ENCODE data around the gene B2M. TPM values are rescaled to one million over a fixed set of nuclear protein-coding genes. Genes with fewer than 3 reads are reported as not detected.
"Not testable (repeated sequence)": the region's sequence is repeated elsewhere in the genome, so short reads cannot be mapped to it uniquely, and the experiment has no call there.

The B2M gene
- polyA plus RNA-seq, 1 donor: 799 TPM

GRCh38 chr15:44720000-44720435 lies 8.7 kb downstream of the B2M start:
- DNase-seq: not testable (repeated sequence)

- DNase-seq: no peak
Observed at GRCh38 chr15:44720460-44721176, 9.3 kb downstream of the B2M start.

- DNase-seq: no peak
Observed at GRCh38 chr15:44722011-44722410, 10.7 kb downstream of the B2M start.

- no peak for DNase-seq
Observed at GRCh38 chr15:44726136-44726535, 14.8 kb downstream of the B2M start.

- DNase-seq: no peak
Observed at GRCh38 chr15:44726568-44727484, 15.5 kb downstream of the B2M start.

- DNase-seq: no peak
Observed at GRCh38 chr15:44727485-44728231, 16.3 kb downstream of the B2M start.

- DNase-seq: not testable (repeated sequence)
Observed at GRCh38 chr15:44728232-44728575, 16.9 kb downstream of the B2M start.

- DNase-seq: peak; percentile 98
Observed at GRCh38 chr15:44728576-44729407, 17.5 kb downstream of the B2M start.

- DNase-seq: no peak
Observed at GRCh38 chr15:44729408-44730127, 18.3 kb downstream of the B2M start.

- DNase-seq: no peak
Observed at GRCh38 chr15:44734839-44735481, 23.6 kb downstream of the B2M start.

GRCh38 chr15:44735482-44736180 lies 24.3 kb downstream of the B2M start:
- no peak for DNase-seq

- no peak for DNase-seq
Observed at GRCh38 chr15:44736181-44736765, 25.0 kb downstream of the B2M start, which contains the start of gene TRIM69. TRIM69 (plus strand) TSS chr15:44736528; CDS start chr15:44736705, 177 bp downstream.

- DNase-seq: no peak
Observed at GRCh38 chr15:44738340-44738984, 27.1 kb downstream of the B2M start.

GRCh38 chr15:44739222-44739847 lies 28.0 kb downstream of the B2M start:
- not testable (repeated sequence) for DNase-seq

GRCh38 chr15:44743454-44743853 lies 32.1 kb downstream of the B2M start:
- not testable (repeated sequence) for DNase-seq

- no peak for DNase-seq
Observed at GRCh38 chr15:44753345-44753744, 42.0 kb downstream of the B2M start.

GRCh38 chr15:44763187-44763586 lies 51.9 kb downstream of the B2M start:
- no peak for DNase-seq

GRCh38 chr15:44763848-44764247 lies 52.5 kb downstream of the B2M start:
- DNase-seq: no peak

All from left kidney (tissue), 2 donors.